Colonic mucosa (tissue), 4 donors: Measurements from ENCODE around the gene PCGF1. TPM values are rescaled to one million over a fixed set of nuclear protein-coding genes. Genes with fewer than 3 reads are reported as not detected.

Source experiments
- DNase-seq: peaks from one replicate; pipeline ENCODE4 v3.0.0-alpha.2; 2020
- H3K27ac ChIP-seq: fragments of 200-600 bp; one replicate; pipeline ENCODE4 v1.8.0; 2021
- H3K27me3 ChIP-seq: fragments of 200-600 bp; one replicate; pipeline ENCODE4 v1.8.0; 2021
- H3K36me3 ChIP-seq: fragments of 200-600 bp; one replicate; pipeline ENCODE4 v1.8.0; 2021
- H3K4me1 ChIP-seq: fragments of 200-600 bp; one replicate; pipeline ENCODE4 v1.8.0; 2021; ENCODE audit warnings: mild to moderate bottlenecking
- H3K4me3 ChIP-seq: fragments of 200-600 bp; one replicate; pipeline ENCODE4 v1.8.0; 2021
- H3K9ac ChIP-seq, 2 donors: one replicate each; pipeline ENCODE4 v1.7.0; 2013; ENCODE audit warnings: control low read depth in 2 of 2, low read depth in 2 of 2, low read length in 2 of 2
- H3K9me3 ChIP-seq: fragments of 200-600 bp; one replicate; pipeline ENCODE4 v1.8.0; 2021
- intact Hi-C: fragments of 100-400 bp; cut with DNase I; formaldehyde crosslinking; loops from one replicate; pipeline ENCODE4 v1.14.1; 2022
- total RNA-seq, 2 donors: library from RNA; stranded (reverse); fragmentation: NEBNext Ultra II Directional in 1 of 2; extraction: Animal tissue kit (Norgen Biotek cat#: 25700) in 1 of 2; gene quantifications; one replicate each; pipeline ENCODE4 v1.2.1, GENCODE V29; 2021
- TF ChIP-seq, protein P1 (sequence below): fragments of 200-600 bp; IDR thresholded peaks from one replicate; pipeline ENCODE4 v1.8.0; 2022; ENCODE audit warnings: antibody characterized with exemption, mild to moderate bottlenecking
- donor health status: healthy.
- donor health status: DM: no; HTN: no; CAD: no.
- donor health status: DM: no; HTN: no; CAD: no.

Gene PCGF1
- total RNA-seq, 2 donors from 2014 or later = 16.1 to 19.9 TPM

DNA sequence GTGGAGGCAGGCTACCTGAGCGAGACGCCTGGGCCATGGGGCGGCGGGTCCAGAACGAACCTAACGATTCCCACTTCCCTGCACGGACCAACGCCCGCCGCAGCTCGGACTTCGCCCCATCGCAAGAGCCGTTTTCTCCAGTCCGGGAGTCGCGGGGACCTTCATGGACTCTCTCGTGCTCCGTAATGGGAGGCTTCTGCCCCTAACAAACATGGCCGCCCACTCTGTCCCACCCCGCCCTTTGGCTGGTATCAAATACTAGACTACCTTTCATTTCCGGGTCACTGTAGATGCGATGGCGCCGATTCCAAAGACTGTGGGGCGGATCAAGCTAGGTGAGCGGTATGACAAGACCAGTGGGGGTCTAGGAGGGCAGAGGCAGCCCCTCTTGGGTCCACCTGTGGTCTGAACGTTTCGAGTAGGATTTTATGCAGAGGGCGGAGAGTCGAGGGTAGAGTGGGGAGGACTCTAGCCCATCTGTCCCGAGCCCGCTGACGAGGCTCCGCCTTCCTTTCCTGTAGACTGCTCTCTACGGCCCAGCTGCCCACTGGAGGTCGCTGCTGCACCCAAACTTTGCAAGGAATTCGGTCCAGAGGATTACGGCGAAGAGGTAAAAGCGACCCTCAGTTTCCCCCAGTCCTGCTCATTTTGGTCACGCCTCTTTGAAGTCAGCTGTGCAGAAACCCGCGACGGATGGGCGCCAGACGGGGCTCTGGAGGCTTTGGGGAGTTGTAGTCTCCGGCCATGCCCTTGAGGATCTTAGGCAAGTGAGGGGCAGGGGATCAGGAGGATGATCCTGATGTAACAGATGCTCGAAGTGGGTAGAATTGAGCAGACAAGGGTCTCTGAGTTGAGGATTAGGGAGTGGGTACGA, 24.5 kb downstream of the PCGF1 start, which contains the start of the genes CCDC142 and TTC31:
CCDC142 (minus strand) TSS at position 198 of the 874 bp plus-strand sequence; CDS start at position 37, 161 bp downstream.
TTC31 (plus strand) TSS at position 281 of the 874 bp plus-strand sequence; CDS start at position 296, 15 bp downstream.
- DNase-seq = peak; percentile 97
- TF ChIP-seq, protein P1, sequence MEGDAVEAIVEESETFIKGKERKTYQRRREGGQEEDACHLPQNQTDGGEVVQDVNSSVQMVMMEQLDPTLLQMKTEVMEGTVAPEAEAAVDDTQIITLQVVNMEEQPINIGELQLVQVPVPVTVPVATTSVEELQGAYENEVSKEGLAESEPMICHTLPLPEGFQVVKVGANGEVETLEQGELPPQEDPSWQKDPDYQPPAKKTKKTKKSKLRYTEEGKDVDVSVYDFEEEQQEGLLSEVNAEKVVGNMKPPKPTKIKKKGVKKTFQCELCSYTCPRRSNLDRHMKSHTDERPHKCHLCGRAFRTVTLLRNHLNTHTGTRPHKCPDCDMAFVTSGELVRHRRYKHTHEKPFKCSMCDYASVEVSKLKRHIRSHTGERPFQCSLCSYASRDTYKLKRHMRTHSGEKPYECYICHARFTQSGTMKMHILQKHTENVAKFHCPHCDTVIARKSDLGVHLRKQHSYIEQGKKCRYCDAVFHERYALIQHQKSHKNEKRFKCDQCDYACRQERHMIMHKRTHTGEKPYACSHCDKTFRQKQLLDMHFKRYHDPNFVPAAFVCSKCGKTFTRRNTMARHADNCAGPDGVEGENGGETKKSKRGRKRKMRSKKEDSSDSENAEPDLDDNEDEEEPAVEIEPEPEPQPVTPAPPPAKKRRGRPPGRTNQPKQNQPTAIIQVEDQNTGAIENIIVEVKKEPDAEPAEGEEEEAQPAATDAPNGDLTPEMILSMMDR = peak; percentile 73
- Histone ChIP-seq H3K4me3 (peak within 1 kb of the TSS; percentile 86), H3K9me3 (no peaks in the 10 kb centered on the region), H3K27ac (peak within 1 kb of the TSS; percentile 91), H3K4me1 (peaks cover 16% of the 10 kb centered on the region), H3K27me3 (no peaks in the 10 kb centered on the region), H3K36me3 (no peaks in the 10 kb centered on the region), H3K9ac (peak within 1 kb of the TSS; percentile 79 to 80)
- intact Hi-C loops = loop anchor here (2.0 to 10.0 kb wide), 3 partner anchors 49 to 392 kb away; no protein-coding TSS in a partner anchor

DNA sequence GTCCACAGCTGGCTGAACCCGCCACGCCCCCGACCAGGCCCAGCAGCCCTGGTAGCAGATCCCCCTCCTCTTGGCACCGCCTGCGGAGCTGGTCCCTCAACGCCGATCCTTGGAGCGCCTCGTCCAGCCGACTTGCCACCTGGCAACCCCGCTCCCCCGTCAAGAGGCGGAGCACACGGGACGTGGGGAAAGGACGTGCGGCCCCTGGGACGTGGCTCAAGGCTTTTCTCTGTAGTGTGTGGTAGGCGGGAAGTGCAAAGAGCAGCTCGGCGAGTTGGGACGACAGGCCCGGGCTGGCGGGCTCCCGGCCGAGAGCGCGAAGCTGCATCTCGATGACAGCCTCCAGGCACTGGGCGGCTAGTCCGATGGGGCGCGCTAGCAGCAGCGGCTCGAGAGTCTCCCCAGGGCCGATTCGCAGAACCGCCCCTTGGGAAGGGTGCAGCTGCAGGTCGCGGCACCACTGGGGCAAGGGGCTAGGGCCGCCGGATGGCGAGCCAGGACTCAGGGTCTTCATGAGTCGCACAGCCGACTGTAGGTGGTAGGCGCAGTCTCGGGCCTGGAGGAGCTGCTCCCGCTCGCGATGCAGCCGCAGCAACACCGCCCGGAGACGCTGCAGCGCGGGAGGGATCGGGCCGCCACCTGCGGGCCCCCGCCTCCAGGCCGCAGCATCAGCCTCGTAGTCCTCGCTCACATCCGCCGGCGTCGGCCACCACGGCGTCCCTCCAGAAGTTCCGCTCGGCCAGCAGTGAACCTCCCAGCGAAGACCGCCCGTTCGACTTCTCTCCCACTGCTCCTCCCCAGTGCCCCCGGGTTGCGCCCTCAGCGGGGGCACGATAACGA, 25.3 kb downstream of the PCGF1 start:
- no peaks in the 10 kb centered on the region for H3K27me3 ChIP-seq
- H3K36me3 ChIP-seq = no peaks in the 10 kb centered on the region
- H3K4me3 ChIP-seq = peak overlapping the region; percentile 86
- no peaks in the 10 kb centered on the region for H3K9me3 ChIP-seq
- H3K9ac ChIP-seq = peak overlapping the region; percentile 79 to 80
- intact Hi-C loops = loop anchor here (2.0 to 10.0 kb wide), 3 partner anchors 50 to 393 kb away; no protein-coding TSS in a partner anchor
- no peak for DNase-seq
- peak overlapping the region; percentile 91 for H3K27ac ChIP-seq
- peaks cover 16% of the 10 kb centered on the region for H3K4me1 ChIP-seq
- TF ChIP-seq, protein P1 = no peak

DNA sequence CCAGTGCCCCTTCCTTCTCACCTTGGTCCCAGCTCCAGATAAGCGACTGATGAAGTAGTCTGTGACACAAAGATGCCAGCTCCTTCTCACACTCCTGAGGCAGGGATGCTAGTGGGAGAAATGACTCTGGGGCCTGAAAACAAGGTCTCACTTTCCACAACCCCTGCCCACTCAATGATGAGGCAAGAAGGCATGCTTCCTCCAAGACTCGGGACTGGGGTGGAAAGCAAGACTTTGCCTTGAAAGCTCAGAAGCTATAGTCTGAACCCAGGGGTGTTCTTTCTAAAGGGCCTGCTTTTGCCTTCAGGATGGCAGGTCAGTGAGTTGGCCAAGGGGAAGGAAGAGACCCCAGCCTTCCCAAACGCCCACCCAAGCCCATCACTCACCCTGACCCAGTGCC, 26.1 kb downstream of the PCGF1 start:
- Histone ChIP-seq H3K27ac (no peak overlapping the region), H3K9me3 (no peaks in the 10 kb centered on the region), H3K4me1 (peaks cover 16% of the 10 kb centered on the region), H3K27me3 (no peaks in the 10 kb centered on the region), H3K36me3 (no peaks in the 10 kb centered on the region), H3K4me3 (peak overlapping the region; percentile 86), H3K9ac (peak overlapping the region; percentile 79 to 80)
- intact Hi-C loops = loop anchor here (5.0 to 10.0 kb wide), 2 partner anchors 51 to 393 kb away; no protein-coding TSS in a partner anchor
- no peak for DNase-seq
- TF ChIP-seq, protein P1 = no peak

DNA sequence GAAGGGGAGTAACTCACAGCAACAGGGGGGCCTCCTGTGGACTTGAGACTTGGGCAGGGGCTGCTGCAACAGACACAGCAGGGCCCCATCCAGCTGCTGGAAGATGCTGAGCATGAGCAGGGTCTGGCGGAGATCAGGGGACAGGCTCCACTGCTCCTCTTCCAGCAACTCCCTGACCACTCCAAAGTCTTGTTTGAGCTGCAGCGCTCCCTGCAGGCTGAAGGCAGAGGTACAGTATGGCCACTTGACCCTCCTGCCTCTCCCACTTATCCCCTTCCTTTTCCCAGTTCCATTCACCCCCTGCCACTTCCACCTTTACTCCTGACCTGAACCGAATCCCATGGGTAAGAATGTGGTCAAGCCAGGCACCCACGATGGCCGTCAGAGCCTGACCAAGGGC, 32.6 kb downstream of the PCGF1 start:
- no peak overlapping the region for H3K27ac ChIP-seq
- TF ChIP-seq, protein P1 = no peak
- H3K4me1 ChIP-seq = peaks cover 9% of the 10 kb centered on the region
- no peak for DNase-seq
- intact Hi-C loops = no loop called here
- H3K9me3 ChIP-seq = no peaks in the 10 kb centered on the region
- no peak overlapping the region for H3K4me3 ChIP-seq
- no peak overlapping the region for H3K9ac ChIP-seq
- peaks cover 4% of the 10 kb centered on the region for H3K36me3 ChIP-seq
- H3K27me3 ChIP-seq = no peaks in the 10 kb centered on the region

DNA sequence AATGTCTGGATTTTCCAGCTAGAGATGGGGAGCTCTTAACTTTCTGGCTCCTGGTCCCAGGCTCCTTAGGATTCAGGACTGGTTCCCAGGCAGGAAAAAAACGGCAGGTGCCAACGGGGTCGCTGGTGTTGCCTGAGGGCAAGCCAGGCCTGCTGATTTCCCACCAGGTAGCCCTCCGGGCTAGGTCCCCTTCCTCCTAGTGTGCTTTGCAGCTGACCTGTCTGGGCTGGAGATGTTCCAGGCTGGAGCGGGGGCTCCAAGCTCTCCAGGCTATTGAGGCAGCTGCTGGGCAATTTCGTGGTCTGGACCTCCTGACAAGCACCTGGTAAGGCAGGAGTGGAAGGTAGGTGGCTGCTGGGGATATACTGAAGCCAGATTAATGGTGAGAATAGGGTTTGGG, 33.0 kb downstream of the PCGF1 start:
- Histone ChIP-seq H3K36me3 (peaks cover 4% of the 10 kb centered on the region), H3K9me3 (no peaks in the 10 kb centered on the region), H3K27ac (no peak overlapping the region), H3K9ac (no peak overlapping the region), H3K4me1 (peaks cover 9% of the 10 kb centered on the region), H3K4me3 (no peak overlapping the region), H3K27me3 (no peaks in the 10 kb centered on the region)
- intact Hi-C loops = no loop called here
- TF ChIP-seq, protein P1 = no peak
- DNase-seq = no peak
